H1 (cell line): ENCODE data around the gene ENDOG. TPM values are rescaled to one million over a fixed set of nuclear protein-coding genes. Genes with fewer than 3 reads are reported as not detected.
A peak's percentile ranks its signal among the peaks of the same experiment; 100 is the strongest.

Source experiments
- CHD1 ChIP-seq: IDR thresholded peaks from 2 replicates; pipeline ENCODE4 v1.6.1; 2012; ENCODE audit warnings: low read depth, low read length, improper control_type of control experiment
- E2F6 ChIP-seq: IDR thresholded peaks from 2 replicates; pipeline ENCODE4 v1.6.1; 2012; ENCODE audit warnings: inconsistent platforms
- JUN ChIP-seq: IDR thresholded peaks from 2 replicates; pipeline ENCODE4 v1.6.1; 2011; ENCODE audit warnings: low read depth, mild to moderate bottlenecking, improper control_type of control experiment, low read length
- RBBP5 ChIP-seq: IDR thresholded peaks from 2 replicates; pipeline ENCODE4 v1.7.1; 2012; ENCODE audit warnings: low read depth, mild to moderate bottlenecking, inconsistent platforms, low read length, moderate library complexity, borderline replicate concordance
- SP2 ChIP-seq: IDR thresholded peaks from 2 replicates; pipeline ENCODE4 v1.6.1; 2012; ENCODE audit warnings: mild to moderate bottlenecking, low read length, inconsistent platforms
- TBP ChIP-seq: IDR thresholded peaks from 2 replicates; pipeline ENCODE4 v1.6.1; 2011; ENCODE audit warnings: low read depth, low read length, improper control_type of control experiment
- TEAD4 ChIP-seq: IDR thresholded peaks from 2 replicates; pipeline ENCODE4 v1.6.1; 2012; ENCODE audit warnings: low read depth, low read length, inconsistent platforms, mixed read lengths
- USF2 ChIP-seq: IDR thresholded peaks from 2 replicates; pipeline ENCODE4 v1.6.1; 2011; ENCODE audit warnings: low read length, improper control_type of control experiment
- polyA plus RNA-seq, 7 experiments: library from polyadenylated mRNA; depleted of rRNA in 3 of 7; stranded (reverse) in 5 of 7; unstranded in 2 of 7; fragments of >200 nt in 5 of 7; fragments of 200-250 nt in 2 of 7; gene quantifications; 1 replicate in 5 of 7; 2 replicates in 1 of 7; 4 replicates in 1 of 7; pipeline versions ENCODE4 v1.2.1 to v1.2.3, GENCODE V29; 2011 to 2013; ENCODE audit warnings: missing spikeins in 2 of 7, mixed read lengths in 2 of 7
- total RNA-seq: library from RNA; stranded (reverse); fragmentation: NEBNext Ultra II Directional; extraction: Animal tissue kit (Norgen Biotek cat#: 25700); gene quantifications from 2 replicates; pipeline ENCODE4 v1.2.1, GENCODE V29; 2021
- TF ChIP-seq, protein P1 (sequence below): IDR thresholded peaks from 2 replicates; pipeline ENCODE4 v1.6.1; 2012; ENCODE audit warnings: inconsistent platforms

Gene ENDOG
- total and polyA plus RNA-seq, 2 of the 8 experiments (the other 6 are each of a cell fraction or from before 2014, with no cell fraction given) = 17.5 to 23.4 TPM

- TF ChIP-seq SP2 (no peak), JUN (no peak), TBP (no peak), USF2 (no peak), RBBP5 (peak; percentile 62; the same call in 1 of the 2 replicates), TEAD4 (peak; percentile 21; the same call in 1 of the 2 replicates), CHD1 (no peak), E2F6 (peak; percentile 63)
- TF ChIP-seq, protein P1, sequence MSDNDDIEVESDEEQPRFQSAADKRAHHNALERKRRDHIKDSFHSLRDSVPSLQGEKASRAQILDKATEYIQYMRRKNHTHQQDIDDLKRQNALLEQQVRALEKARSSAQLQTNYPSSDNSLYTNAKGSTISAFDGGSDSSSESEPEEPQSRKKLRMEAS = peak; percentile 60; the same call in 1 of the 2 replicates
- TF ChIP-seq, all 59 proteins: peak for 11
These were observed 777 bp downstream of the ENDOG start (continued) for GRCh38 chr9:128818839-128819715.
